H7 (cell line): ENCODE results near the gene HOXD3. TPM values are rescaled to one million over a fixed set of nuclear protein-coding genes. Genes with fewer than 3 reads are reported as not detected.

ENCODE experiments used
- DNase-seq: peaks from one replicate; pipeline ENCODE4 v3.0.0; 2012
- H3K27me3 ChIP-seq: 2 replicates; pipeline ENCODE4 v1.6.0; 2011; ENCODE audit warnings: mild to moderate bottlenecking, low read length; ENCODE audit not compliant: control insufficient read depth, insufficient read depth
- H3K36me3 ChIP-seq: replicated peaks from 2 replicates; pipeline ENCODE4 v1.5.1; 2011; ENCODE audit warnings: low read length; ENCODE audit not compliant: control insufficient read depth, insufficient read depth
- H3K4me3 ChIP-seq: 2 replicates; pipeline ENCODE4 v1.5.1; 2011; ENCODE audit warnings: low read depth, mild to moderate bottlenecking, control low read depth, low read length, moderate library complexity; ENCODE audit not compliant: insufficient read depth
- total RNA-seq: library from RNA; depleted of rRNA; stranded (reverse); fragments of >200 nt; shearing (Covaris generic); gene quantifications from 2 replicates; pipeline ENCODE4 v1.2.3, GENCODE V29; 2014

The HOXD3 gene
- total RNA-seq, 1 experiment from 2014 or later: not detected

DNA sequence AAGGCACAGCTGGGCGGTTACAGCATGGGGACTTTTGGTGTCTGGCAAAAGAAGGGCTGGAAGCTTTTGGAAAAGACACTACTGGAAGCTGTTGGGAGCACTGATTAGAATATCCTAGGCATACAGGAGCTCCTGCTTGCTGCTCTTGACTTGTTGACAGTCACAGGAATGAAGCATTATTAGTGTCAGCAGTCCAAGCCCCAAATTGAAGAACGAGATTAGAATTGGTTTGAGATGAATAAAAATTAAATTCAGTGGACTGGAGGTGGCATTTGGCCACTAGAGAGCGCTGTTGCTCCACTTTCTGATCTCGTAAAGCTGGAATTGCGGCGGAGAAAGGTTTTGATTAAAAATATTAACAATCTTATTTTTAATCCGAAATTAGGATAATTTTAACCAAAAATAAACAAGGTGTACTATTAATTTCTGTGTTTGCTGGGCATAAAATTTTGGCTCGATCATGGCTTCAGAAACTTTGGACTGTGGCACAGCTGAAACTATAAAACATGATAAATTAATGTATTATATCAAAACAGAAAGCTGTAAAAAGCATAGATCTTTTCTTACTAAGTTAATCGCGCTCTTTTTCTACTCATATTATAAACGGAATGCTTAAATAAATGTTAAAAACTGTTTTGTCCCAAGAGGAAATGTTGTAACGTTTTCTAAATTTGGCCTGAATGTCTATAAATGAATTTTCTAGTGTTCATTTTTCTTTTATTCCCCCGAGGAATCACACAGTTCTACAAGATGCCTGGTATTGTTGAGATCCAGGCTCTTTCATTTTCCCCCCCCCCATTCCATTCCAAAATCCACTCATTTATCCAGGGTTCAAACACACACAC lies 30.0 kb upstream of the HOXD3 start:
- Histone ChIP-seq H3K4me3 (no peak overlapping the region), H3K27me3 (peaks cover 100% of the 10 kb centered on the region), H3K36me3 (no peaks in the 10 kb centered on the region)
- peak; percentile 70 for DNase-seq

DNA sequence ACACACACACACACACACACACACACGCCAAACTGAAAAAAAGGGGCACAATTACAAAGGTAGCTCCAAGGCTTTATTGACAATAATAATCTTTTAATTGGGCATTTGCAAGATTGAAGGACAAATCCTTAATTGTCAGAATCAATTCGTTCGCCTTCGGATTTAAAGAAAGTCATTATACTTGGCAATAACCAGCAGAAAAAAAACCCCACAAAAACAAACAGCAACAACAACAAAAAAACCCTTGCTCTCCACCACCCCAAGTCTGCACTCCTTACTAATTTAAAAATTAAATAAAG lies 29.4 kb upstream of the HOXD3 start:
- H3K27me3 ChIP-seq: peaks cover 100% of the 10 kb centered on the region
- H3K4me3 ChIP-seq: no peak overlapping the region
- no peaks in the 10 kb centered on the region for H3K36me3 ChIP-seq
- no peak for DNase-seq

DNA sequence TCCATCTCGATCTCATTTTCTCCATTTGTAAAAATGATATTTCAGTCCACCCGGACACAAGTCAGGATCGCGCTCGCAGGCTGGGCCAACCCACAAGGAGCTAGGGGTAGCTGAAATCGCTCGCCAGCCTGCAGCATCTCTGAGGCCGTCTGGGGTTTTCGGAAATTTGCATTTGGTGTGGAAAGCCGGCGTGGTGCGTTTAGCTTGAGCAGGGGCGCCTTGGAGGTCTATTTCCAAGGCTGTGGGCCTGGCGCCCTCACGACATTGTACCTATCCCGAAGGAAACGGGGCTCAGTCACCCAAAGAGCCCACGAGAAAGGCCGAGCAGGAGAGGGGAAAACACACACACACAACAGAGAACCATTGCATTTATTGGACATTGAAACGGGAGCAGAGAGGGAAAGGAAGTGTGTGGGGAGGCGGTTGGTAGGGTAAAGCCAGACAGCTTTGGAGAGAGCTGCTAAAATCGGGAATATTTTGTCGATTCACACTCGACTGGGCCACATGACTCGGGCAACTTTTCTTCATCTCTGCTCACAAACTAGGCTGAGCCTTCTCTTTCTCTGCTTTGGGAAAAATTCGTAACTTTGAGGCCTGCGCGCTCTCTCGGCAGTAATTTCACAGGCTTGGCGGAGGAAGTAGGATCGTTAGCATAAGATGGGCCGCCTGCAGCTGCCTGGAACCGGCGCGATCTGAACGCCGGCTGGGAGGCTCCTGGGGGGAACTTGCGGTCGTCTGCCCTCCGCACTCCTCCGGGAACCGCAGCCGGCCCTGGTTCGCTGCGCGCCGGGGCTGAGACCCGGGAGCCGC lies 28.7 kb upstream of the HOXD3 start:
- Histone ChIP-seq H3K36me3 (no peaks in the 10 kb centered on the region), H3K4me3 (0 out of 2 replicates have a peak overlapping the region, but pooled peaks have one; percentile 4), H3K27me3 (peaks cover 100% of the 10 kb centered on the region)
- DNase-seq: peak; percentile 86

DNA sequence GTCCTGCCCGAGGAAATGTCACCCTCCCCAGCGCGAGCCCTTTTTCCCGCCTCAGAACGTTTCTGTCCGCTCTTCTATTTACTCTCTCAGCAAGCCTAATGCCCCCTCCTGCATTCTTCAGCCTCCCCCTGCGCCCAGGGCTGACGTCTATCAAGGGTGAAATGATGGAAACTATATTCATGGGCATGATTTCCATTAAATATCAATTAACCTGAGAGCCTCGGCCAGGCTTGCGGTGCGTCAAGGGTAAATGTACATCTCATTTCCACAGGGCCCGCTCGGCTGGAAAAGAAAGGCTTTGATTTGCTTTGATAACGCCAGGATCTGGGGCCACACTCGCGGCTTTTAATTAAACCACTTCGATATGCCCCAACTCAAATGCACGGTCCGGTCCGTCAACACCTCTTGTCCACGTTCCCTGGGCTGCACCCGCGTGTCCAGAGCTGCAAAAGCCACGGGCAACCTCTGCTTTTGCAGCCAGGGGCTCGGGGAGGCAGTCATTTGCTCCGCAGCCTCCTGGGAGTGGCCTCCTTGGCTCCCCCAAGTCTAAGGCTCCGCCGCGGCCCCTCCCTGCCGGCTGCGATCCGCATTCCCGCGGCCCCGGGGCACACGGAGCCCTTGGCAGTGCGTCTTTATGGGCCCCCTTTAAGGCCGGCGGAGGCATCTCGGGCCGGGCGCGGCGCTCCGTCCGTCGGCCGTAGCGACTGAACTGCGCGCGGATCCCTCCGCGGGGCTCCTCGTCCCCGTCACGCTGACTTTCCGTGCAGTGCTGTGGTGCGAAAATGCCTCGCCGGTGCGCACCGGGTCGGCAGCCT lies 27.9 kb upstream of the HOXD3 start, which contains the start of gene HOXD8:
Gene HOXD8, plus strand, starts transcription at position 724 of the 815 bp plus-strand sequence. CDS start 662 bp downstream, outside the sequence.
- Histone ChIP-seq H3K4me3 (peak within 1 kb of the TSS; percentile 7; the same call in 1 of the 2 replicates), H3K27me3 (peaks cover 100% of the 10 kb centered on the region), H3K36me3 (no peaks in the 10 kb centered on the region)
- DNase-seq: peak; percentile 88

DNA sequence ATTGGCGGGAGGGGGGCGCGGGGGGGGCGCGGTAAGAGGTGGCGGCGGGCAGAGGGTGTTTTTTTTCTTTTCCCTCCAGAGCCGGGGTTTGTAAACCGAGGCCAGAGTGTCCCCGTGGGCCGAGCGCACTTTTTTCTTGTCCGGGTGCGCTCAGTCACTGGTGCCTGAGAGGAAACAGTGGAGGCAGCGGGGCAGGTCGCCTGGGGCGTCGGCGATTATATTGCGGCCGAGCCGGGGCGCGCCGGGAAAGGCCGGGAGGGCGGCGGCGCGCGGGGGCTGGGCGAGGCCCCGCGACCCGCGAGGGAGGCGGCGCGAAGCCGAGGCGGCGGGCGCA lies 27.3 kb upstream of the HOXD3 start:
- Histone ChIP-seq H3K27me3 (peaks cover 100% of the 10 kb centered on the region), H3K36me3 (no peaks in the 10 kb centered on the region), H3K4me3 (peak overlapping the region; percentile 7; the same call in 1 of the 2 replicates)
- DNase-seq: no peak

DNA sequence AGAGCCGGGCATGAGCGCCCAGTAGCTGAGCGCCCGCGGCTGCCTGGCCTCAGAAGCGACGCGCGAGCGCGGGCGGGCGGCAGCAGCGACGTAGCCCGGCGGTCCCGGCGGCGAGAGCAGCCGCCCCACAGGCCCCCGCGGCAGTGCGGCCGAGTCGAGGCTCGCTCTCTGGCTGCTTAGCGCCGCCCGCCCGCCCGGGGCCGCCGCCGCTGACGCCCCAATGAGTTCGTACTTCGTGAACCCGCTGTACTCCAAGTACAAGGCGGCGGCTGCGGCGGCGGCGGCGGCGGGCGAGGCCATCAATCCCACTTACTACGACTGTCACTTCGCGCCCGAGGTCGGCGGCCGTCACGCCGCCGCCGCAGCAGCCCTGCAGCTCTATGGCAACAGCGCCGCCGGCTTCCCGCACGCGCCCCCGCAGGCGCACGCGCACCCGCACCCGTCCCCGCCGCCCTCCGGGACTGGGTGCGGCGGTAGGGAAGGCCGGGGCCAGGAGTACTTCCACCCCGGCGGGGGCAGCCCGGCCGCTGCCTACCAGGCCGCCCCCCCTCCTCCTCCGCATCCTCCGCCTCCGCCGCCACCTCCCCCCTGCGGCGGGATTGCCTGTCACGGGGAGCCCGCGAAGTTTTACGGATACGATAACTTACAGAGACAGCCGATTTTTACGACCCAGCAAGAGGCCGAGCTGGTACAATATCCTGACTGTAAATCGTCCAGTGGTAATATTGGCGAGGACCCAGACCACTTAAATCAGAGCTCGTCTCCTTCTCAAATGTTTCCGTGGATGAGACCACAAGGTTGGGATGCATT lies 26.8 kb upstream of the HOXD3 start:
- H3K4me3 ChIP-seq: peak overlapping the region; percentile 7; the same call in 1 of the 2 replicates

DNA sequence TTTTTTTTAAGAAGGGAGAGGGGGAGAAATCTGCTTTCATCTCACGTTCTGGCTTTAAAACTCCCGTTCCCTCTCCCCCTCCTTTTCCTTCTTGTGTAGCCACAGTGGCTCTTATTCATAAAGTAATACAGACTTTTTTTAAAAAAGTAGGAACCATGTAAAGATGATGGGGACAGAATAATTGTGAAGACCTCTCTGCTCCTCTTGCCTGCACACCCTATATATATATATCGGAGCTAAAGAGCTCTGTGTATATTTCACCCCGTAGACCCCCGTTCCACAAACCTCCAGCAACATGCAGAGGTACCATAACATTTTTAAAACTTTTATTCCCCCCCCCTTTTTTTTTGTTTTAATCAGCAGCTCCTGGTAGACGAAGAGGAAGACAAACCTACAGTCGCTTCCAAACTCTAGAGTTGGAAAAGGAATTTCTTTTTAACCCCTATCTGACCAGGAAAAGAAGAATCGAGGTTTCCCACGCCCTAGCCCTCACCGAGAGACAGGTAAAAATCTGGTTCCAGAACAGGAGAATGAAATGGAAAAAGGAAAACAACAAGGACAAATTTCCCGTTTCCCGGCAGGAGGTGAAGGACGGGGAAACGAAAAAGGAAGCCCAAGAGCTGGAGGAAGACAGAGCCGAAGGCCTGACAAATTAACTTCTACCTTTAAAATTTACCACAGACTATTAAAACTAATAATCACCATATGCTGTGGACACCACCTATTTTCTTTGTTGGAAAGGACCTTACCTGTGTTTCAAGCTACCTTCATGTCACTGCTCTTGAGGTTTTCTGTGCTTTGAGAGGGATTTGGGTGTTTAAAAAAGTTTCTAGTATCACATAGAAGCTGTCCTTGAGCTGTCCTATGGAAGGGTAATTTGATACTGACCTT lies 25.9 kb upstream of the HOXD3 start:
- no peak overlapping the region for H3K4me3 ChIP-seq

More for the DNA sequence above, 26.8 kb upstream of the HOXD3 start:
- DNase-seq: peak; percentile 86
- Histone ChIP-seq H3K36me3 (no peaks in the 10 kb centered on the region), H3K27me3 (peaks cover 100% of the 10 kb centered on the region)

DNA sequence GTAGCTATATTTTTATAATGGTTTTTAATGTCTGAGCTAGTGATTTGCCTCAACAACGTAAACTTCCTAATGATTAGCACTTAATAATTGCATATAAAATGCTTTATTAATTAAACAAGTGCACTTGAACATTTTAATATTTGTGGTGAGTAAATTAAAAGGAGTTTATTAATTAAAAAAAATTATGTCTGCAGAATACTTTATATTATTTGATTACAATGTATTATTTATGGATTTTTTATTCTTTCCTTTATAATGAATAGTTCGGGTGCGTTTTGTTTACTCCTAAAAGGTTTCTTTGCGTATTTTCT lies 25.3 kb upstream of the HOXD3 start:
- peaks cover 100% of the 10 kb centered on the region for H3K27me3 ChIP-seq
- DNase-seq: no peak
- H3K36me3 ChIP-seq: no peaks in the 10 kb centered on the region
- H3K4me3 ChIP-seq: no peak overlapping the region

More for the DNA sequence above, 25.9 kb upstream of the HOXD3 start:
- Histone ChIP-seq H3K27me3 (peaks cover 100% of the 10 kb centered on the region), H3K36me3 (no peaks in the 10 kb centered on the region)
- no peak for DNase-seq

DNA sequence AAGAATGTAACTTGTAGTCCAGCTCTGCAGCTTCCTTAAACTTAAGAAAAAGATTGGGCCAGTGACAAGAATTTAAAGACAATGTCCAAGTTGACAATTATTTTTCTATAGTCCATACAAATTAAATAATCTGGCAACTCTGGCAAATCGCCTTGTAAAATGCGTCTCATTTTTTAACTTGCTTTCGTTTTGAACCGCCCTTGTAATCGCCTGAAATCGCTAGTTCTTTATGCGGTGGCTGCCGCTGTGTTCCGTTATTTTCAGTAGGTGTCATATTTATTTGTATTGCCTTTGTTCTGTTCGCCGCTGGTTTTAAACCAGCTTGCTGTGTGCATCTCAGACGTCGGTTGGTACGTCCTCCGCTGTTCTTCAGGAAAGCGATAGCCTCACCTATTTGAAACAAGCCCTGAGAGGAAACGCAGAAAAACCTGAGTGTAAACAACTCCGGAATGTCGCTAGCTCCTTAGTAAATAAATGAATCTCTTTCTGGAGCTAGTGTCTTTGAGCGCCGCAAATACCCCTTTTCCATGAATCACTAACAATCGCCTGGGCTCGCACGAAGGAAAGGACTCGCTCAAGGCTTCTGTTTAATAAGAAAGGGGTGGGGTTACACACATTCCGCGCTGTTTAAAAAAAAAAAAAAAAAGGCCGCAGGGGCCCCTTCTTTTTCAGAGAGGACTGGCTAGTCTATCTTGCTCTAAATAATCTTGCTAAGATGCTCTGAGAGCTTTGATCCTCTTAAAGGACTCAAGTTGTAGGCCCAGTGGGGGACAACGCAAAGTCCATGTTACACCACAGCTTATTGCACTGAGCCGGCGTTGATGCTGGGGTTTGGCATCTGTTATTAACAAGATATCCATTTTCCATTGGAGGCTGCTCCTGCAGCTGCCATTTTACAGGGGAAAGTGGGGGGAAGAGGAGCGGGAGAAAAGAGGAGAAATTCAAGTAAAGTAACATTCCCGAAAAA lies 24.6 kb upstream of the HOXD3 start:
- DNase-seq: no peak
- Histone ChIP-seq H3K4me3 (no peak overlapping the region), H3K36me3 (no peaks in the 10 kb centered on the region), H3K27me3 (peaks cover 100% of the 10 kb centered on the region)

DNA sequence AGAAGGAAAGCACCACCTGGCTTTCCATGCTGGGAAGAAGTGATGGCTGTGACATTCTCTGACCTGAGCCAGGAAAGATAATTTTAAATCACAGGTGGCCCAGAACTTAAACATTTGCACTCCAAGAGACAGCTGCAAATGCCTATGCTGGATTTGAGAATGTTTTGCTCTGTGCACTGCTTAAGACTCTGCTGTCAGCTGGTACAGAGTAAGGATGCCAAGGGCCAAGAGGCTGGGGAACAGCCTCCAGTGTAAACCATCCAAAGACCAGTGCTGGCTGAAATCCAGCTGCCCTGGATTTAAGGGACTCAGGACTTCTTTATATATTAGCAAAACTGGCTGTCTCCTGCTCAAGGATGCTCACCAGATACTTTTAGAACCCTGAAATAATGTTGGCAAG lies 23.7 kb upstream of the HOXD3 start:
- peaks cover 100% of the 10 kb centered on the region for H3K27me3 ChIP-seq
- H3K36me3 ChIP-seq: no peaks in the 10 kb centered on the region
- no peak for DNase-seq
- no peak overlapping the region for H3K4me3 ChIP-seq

DNA sequence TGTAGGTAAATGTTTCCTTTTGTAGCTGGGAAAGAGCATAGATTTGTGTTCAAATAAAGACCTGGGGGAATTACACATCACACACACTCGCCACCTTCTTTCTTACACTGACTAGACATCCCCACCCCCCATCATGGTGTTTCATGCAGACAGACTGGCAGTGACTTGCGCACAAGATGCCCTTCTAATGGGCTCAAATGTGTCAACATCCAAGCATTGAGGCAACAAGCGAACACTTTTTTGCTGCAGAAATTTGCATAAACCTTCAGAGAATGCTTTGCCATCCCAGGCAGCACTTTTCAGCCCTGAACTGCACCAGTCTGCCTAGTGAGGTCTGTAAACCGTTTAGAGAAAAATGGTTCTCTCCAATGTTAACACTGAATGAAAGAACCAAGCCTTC lies 23.1 kb upstream of the HOXD3 start:
- DNase-seq: no peak
- Histone ChIP-seq H3K36me3 (no peaks in the 10 kb centered on the region), H3K4me3 (no peak overlapping the region), H3K27me3 (peaks cover 100% of the 10 kb centered on the region)

DNA sequence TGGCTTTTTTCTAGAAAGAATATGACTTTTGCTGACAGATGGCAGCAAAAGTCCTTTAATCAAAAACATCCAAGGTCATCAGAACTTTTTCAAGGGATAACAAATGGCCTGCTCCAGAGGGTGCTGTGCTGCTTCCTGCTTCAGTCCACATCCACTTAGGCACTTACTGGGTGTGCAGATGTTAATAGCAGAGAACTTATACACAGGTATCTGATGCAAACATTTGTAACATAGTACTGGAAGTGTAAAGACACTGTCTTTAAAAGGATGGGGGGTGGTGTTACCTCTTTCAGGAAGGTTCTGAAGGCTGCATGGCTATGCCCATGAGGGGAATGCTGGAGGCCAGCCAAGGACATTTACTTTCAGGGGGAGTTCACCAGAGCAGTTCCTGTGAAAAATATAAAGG lies 22.1 kb upstream of the HOXD3 start:
- no peaks in the 10 kb centered on the region for H3K36me3 ChIP-seq
- peaks cover 100% of the 10 kb centered on the region for H3K27me3 ChIP-seq
- DNase-seq: no peak
- no peak overlapping the region for H3K4me3 ChIP-seq
